GM19438 (cell line): ENCODE data around the gene TUBA3D.
"Not testable (repeated sequence)": the region's sequence is repeated elsewhere in the genome, so short reads cannot be mapped to it uniquely, and the experiment has no call there.

Experiments used
- ATAC-seq: cut with Tn5 transposase; IDR thresholded peaks from one replicate; pipeline ENCODE4 v1.9.1; 2021; ENCODE audit warnings: low read depth; ENCODE audit not compliant: unreplicated experiment

Gene TUBA3D

GRCh38 chr2:131530626-131531344 is 54.9 kb downstream of the TUBA3D start:
- not testable (repeated sequence) for ATAC-seq

- ATAC-seq: not testable (repeated sequence)
Observed at GRCh38 chr2:131531547-131532185, 55.7 kb downstream of the TUBA3D start.
